GM12891 (cell line): ENCODE data around the gene NRXN2.

Experiments used
- DNase-seq: peaks from one replicate; pipeline ENCODE4 v3.0.0; 2011; ENCODE audit warnings: low spot score; ENCODE audit not compliant: insufficient read length
- FAIRE-seq: peaks from 2 replicates; lab custom pipeline; 2011; peaks lifted over from hg19 to GRCh38; lab: Jason Lieb, UNC
- PAX5 ChIP-seq: IDR thresholded peaks from 2 replicates; pipeline ENCODE4 v1.6.1; 2011; ENCODE audit warnings: low read length, moderate library complexity, mild to moderate bottlenecking; ENCODE audit not compliant: insufficient read depth, severe bottlenecking
- POLR2A ChIP-seq: IDR thresholded peaks from 2 replicates; pipeline ENCODE4 v1.6.1; 2011; ENCODE audit warnings: low read depth, low read length, control low read depth
- POLR2AphosphoS5 ChIP-seq: IDR thresholded peaks from 2 replicates; pipeline ENCODE4 v1.6.1; 2011; ENCODE audit warnings: low read depth, low read length, control low read depth
- POU2F2 ChIP-seq: IDR thresholded peaks from 2 replicates; pipeline ENCODE4 v1.6.1; 2011; ENCODE audit warnings: low read depth, mild to moderate bottlenecking, control low read depth, low read length, moderate library complexity
- SPI1 ChIP-seq: IDR thresholded peaks from 2 replicates; pipeline ENCODE4 v1.6.1; 2011; ENCODE audit warnings: low read depth, low read length, control low read depth
- TAF1 ChIP-seq: IDR thresholded peaks from 2 replicates; pipeline ENCODE4 v1.6.1; 2011; ENCODE audit warnings: low read depth, low read length, control low read depth

Gene NRXN2

DNA sequence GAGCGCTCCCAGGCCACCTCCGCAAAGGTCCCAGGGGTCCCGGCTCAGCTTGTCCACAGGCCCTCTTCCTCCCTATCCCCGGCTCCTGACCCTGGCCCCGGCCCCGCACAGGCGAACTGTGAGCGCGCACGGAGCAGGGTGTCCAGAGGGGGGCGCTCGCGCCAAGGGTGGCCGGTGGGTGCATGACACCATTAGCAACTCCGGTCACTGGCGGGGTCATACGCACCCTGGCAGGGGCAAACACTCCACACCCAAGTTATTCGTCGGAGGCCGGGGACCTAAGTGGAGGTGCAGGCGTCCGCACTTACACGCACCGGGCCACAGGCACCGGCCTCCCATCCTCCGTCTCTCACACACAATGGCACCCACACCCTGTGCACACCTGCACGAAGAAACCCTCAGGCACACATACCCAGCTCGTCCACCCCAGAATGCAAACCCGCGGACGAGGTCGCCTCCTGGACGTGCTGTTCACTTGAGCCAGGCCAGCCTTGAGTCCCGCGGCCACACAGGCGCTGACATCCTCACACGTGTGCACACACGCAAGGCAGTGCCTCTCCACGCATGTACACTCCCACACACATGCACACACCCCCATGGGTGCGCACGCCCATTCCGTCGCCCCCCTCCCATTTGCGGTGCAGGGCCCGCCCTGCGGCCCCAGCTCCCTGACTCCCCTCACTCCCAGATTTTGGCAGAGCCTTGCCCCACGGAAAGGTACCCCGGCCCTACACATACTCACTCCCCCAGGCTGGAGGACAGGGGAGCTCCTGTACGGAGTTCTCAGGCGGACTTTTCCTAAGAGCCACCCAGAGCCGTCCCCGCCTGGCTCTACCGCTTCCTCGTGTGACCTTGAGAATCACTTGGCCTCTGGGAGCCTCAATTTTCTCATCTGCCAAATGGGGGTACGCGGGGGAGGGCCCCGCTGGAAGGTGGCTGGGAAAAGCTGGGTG, 20.9 kb upstream of the NRXN2 start, which contains the start of gene RASGRP2:
Gene RASGRP2 (minus strand): TSS at position 552 of the 953 bp plus-strand sequence. CDS start 1,276 bp downstream, outside the sequence.
- peak; percentile 91 for FAIRE-seq
- TF ChIP-seq POU2F2 (no peak), POLR2AphosphoS5 (no peak), SPI1 (no peak), TAF1 (no peak), PAX5 (no peak), POLR2A (no peak)
- DNase-seq = peak; percentile 73

GRCh38 chr11:64742889-64743590, 20.0 kb upstream of the NRXN2 start:
- DNase-seq (peak; percentile 96), FAIRE-seq (peak; percentile 91)
- TF ChIP-seq TAF1 = no peak
- no peak for TF ChIP-seq POLR2AphosphoS5
- no peak for TF ChIP-seq POU2F2
- TF ChIP-seq POLR2A = no peak
- no peak for TF ChIP-seq SPI1
- TF ChIP-seq PAX5 = no peak

- DNase-seq = peak; percentile 72
- FAIRE-seq = peak; percentile 40
- no peak for TF ChIP-seq PAX5
- TF ChIP-seq POLR2A = no peak
- no peak for TF ChIP-seq TAF1
- TF ChIP-seq SPI1 = no peak
- no peak for TF ChIP-seq POU2F2
- no peak for TF ChIP-seq POLR2AphosphoS5
These were observed 19.3 kb upstream of the NRXN2 start for GRCh38 chr11:64742087-64742888.

DNA sequence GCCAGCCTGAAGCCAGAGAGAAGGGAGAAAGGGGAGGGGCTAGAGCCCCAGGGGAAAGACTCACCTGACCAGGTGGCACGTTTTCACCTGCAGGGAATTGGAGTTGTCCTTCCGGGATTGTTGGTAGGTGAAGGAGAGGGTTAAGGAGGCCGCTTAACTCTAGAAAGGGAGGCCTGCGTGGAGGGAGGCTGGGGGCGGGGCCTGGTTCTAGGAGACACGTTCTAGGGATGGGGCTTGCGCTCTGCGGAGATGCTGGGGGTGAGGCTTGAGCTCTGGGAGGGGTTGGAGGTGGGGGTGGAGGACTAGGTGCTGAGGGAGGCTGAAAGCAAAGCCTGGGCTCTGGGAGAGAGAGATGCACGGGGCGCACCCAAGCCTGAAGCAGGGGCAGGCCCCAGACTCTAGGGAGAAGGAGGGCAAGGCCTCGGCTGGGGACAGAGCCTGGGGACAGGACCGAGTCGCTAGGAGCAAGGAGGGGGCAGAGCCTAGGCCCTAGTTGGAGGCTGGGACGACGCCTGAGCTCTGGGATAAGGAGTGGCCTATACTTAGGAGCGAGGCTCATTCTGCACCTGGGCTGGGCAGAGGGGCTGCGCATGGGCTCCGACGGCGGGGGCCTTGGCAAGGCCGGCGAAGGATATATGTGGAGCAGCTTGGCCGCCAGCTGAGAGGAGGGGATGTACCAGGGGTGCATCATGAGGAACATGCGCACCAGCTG, 18.5 kb upstream of the NRXN2 start:
- no peak for FAIRE-seq
- DNase-seq = no peak
- TF ChIP-seq POU2F2 = no peak
- no peak for TF ChIP-seq SPI1
- TF ChIP-seq PAX5 = no peak
- no peak for TF ChIP-seq TAF1
- TF ChIP-seq POLR2A = no peak
- TF ChIP-seq POLR2AphosphoS5 = no peak

- DNase-seq = no peak
- TF ChIP-seq POLR2AphosphoS5 = no peak
- no peak for FAIRE-seq
These were observed 16.9 kb upstream of the NRXN2 start for GRCh38 chr11:64739871-64740270.

- DNase-seq (no peak), FAIRE-seq (no peak)
- TF ChIP-seq POU2F2 = no peak
- no peak for TF ChIP-seq POLR2AphosphoS5
- no peak for TF ChIP-seq SPI1
- no peak for TF ChIP-seq TAF1
- no peak for TF ChIP-seq PAX5
- TF ChIP-seq POLR2A = no peak
These were observed 13.7 kb upstream of the NRXN2 start for GRCh38 chr11:64736654-64737053.

DNA sequence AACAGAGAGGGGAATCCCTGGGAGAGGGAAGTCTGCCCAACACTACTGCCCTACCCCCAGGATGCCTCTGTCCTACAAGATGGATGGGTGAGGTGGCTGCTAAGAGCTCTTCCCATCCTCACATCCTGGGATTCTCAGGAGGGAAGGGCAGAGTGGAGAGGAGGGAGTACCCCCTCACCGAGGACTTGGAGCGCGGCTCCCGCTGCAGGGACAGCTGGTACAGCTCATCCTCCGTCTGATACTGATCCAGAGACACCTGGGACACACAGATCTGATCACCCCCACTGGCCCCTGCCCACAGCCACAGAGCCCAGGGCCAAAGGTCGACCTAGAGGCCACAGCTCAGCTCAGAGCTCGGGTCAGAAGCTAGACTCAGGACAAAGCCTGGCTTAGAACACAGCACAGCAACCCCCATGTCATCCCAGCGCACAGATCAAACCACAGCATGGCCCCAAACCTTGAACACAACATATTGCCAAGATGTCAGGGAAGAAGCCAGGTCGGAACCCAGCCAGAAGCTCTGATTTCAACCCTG, 12.8 kb upstream of the NRXN2 start:
- DNase-seq = no peak
- no peak for FAIRE-seq
- no peak for TF ChIP-seq POLR2A
- TF ChIP-seq SPI1 = no peak
- no peak for TF ChIP-seq TAF1
- TF ChIP-seq POU2F2 = no peak
- no peak for TF ChIP-seq POLR2AphosphoS5
- TF ChIP-seq PAX5 = no peak
